Naive B cell (primary cell): ENCODE data around the gene GRXCR1. TPM values are rescaled to one million over a fixed set of nuclear protein-coding genes. Genes with fewer than 3 reads are reported as not detected.
A peak's percentile ranks its signal among the peaks of the same experiment; 100 is the strongest.

Experiments
- ATAC-seq, 2 donors: fragments of 150-1000 bp; cut with Tn5 transposase; 2 replicates each; pipeline ENCODE4 v1.10.0; 2021; ENCODE audit warnings: low read depth in 2 of 2, mild to moderate bottlenecking in 2 of 2, moderate library complexity in 2 of 2
- DNase-seq: peaks from one replicate; pipeline ENCODE4 v3.0.0; 2022
- H3K27ac Mint-ChIP-seq, 6 donors: one replicate each; pipeline ENCODE4 v1.8.0; 2020 to 2022; ENCODE audit warnings: mild to moderate bottlenecking in 6 of 6, mixed read lengths in 6 of 6, moderate library complexity in 5 of 6, inconsistent platforms in 2 of 6
- H3K27me3 Mint-ChIP-seq, 3 donors: one replicate each; pipeline ENCODE4 v1.8.0; 2021 to 2022; ENCODE audit warnings: mixed read lengths in 3 of 3, mild to moderate bottlenecking in 1 of 3
- H3K36me3 Mint-ChIP-seq, 2 donors: one replicate each; pipeline ENCODE4 v1.8.0; 2020 to 2022; ENCODE audit warnings: mixed read lengths in 2 of 2, inconsistent platforms in 1 of 2, mild to moderate bottlenecking in 1 of 2
- H3K4me1 Mint-ChIP-seq, 3 donors: one replicate each; pipeline ENCODE4 v1.8.0; 2020 to 2022; ENCODE audit warnings: mixed read lengths in 3 of 3, inconsistent platforms in 1 of 3, mild to moderate bottlenecking in 1 of 3, moderate library complexity in 1 of 3
- H3K4me3 Mint-ChIP-seq, 8 donors: one replicate each; pipeline ENCODE4 v1.8.0; 2020 to 2022; ENCODE audit warnings: mild to moderate bottlenecking in 8 of 8, mixed read lengths in 8 of 8, moderate library complexity in 8 of 8, inconsistent platforms in 2 of 8
- H3K9me3 Mint-ChIP-seq, 7 donors: one replicate each; pipeline ENCODE4 v1.8.0; 2020 to 2022; ENCODE audit warnings: mixed read lengths in 7 of 7, mild to moderate bottlenecking in 5 of 7, inconsistent platforms in 2 of 7, moderate library complexity in 1 of 7
- polyA plus RNA-seq, 6 donors: library from polyadenylated mRNA; unstranded; fragments of 300-500 nt; fragmentation: Illumina TruSeq; gene quantifications; one replicate each; pipeline ENCODE4 v1.2.3, GENCODE V29; 2021; ENCODE audit warnings: low read depth in 6 of 6

GRXCR1 gene
- polyA plus RNA-seq = not detected

- DNase-seq = no peak
- H3K27me3 Mint-ChIP-seq = peaks cover 31 to 48% (median 31%) of the 10 kb centered on the region in 3 donors
- no peak for ATAC-seq
- H3K4me1 Mint-ChIP-seq = no peaks in the 10 kb centered on the region
- H3K9me3 Mint-ChIP-seq = peaks cover 0 to 12% (median 6%) of the 10 kb centered on the region in 7 donors
- no peak within 1 kb of the TSS for H3K27ac Mint-ChIP-seq
- no peak within 1 kb of the TSS for H3K4me3 Mint-ChIP-seq
- peaks cover 0 to 10% of the 10 kb centered on the region in 2 donors for H3K36me3 Mint-ChIP-seq
Measured at GRCh38 chr4:42892413-42892812, at the start of gene GRXCR1. GRXCR1 (plus strand) TSS chr4:42892713; CDS start chr4:42893267, 554 bp downstream.

GRCh38 chr4:42843694-42844093, 48.8 kb upstream of the GRXCR1 start:
- DNase-seq = no peak
- H3K27ac Mint-ChIP-seq = no peak overlapping the region
- H3K36me3 Mint-ChIP-seq = no peaks in the 10 kb centered on the region
- H3K9me3 Mint-ChIP-seq = peaks cover 0 to 5% (median 0%) of the 10 kb centered on the region in 7 donors
- H3K4me3 Mint-ChIP-seq = no peak overlapping the region
- ATAC-seq = no peak
- H3K27me3 Mint-ChIP-seq = peaks cover 5 to 10% (median 9%) of the 10 kb centered on the region in 3 donors
- H3K4me1 Mint-ChIP-seq = no peaks in the 10 kb centered on the region

- ATAC-seq (no peak), DNase-seq (no peak)
- Mint-ChIP-seq H3K4me1 (no peaks in the 10 kb centered on the region), H3K36me3 (peaks cover 0 to under 1% of the 10 kb centered on the region in 2 donors), H3K27ac (no peak overlapping the region), H3K9me3 (peaks cover 0 to 9% (median 4%) of the 10 kb centered on the region in 7 donors), H3K4me3 (no peak overlapping the region), H3K27me3 (peaks cover 9 to 13% (median 13%) of the 10 kb centered on the region in 3 donors)
Measured at GRCh38 chr4:42844422-42845070, 48.0 kb upstream of the GRXCR1 start.

GRCh38 chr4:42845586-42845985, 46.9 kb upstream of the GRXCR1 start:
- no peak for DNase-seq
- H3K9me3 Mint-ChIP-seq = peaks cover 0 to 19% (median 14%) of the 10 kb centered on the region in 7 donors
- no peak for ATAC-seq
- H3K27me3 Mint-ChIP-seq = peaks cover 9 to 23% (median 21%) of the 10 kb centered on the region in 3 donors
- H3K4me1 Mint-ChIP-seq = no peaks in the 10 kb centered on the region
- H3K4me3 Mint-ChIP-seq = no peak overlapping the region
- no peak overlapping the region for H3K27ac Mint-ChIP-seq
- H3K36me3 Mint-ChIP-seq = peaks cover 8 to 11% of the 10 kb centered on the region in 2 donors

GRCh38 chr4:42855779-42856178, 36.7 kb upstream of the GRXCR1 start:
- DNase-seq (no peak), ATAC-seq (no peak)
- Mint-ChIP-seq H3K36me3 (no peaks in the 10 kb centered on the region), H3K27ac (no peak overlapping the region), H3K27me3 (peaks cover 19 to 34% (median 24%) of the 10 kb centered on the region in 3 donors), H3K4me1 (no peaks in the 10 kb centered on the region), H3K9me3 (peaks cover 0 to 12% (median 5%) of the 10 kb centered on the region in 7 donors), H3K4me3 (no peak overlapping the region)

- ATAC-seq = peak in 1 of 2 donors; percentile 35
- Mint-ChIP-seq H3K27me3 (peaks cover 35 to 49% (median 37%) of the 10 kb centered on the region in 3 donors), H3K36me3 (no peaks in the 10 kb centered on the region), H3K4me3 (no peak overlapping the region), H3K9me3 (peaks cover 0 to 3% (median 0%) of the 10 kb centered on the region in 7 donors), H3K27ac (peak overlapping the region in 1 of 6 donors; percentile 94), H3K4me1 (no peaks in the 10 kb centered on the region)
- DNase-seq = peak; percentile 45
Measured at GRCh38 chr4:42865572-42866189, 26.8 kb upstream of the GRXCR1 start.

- ATAC-seq = no peak
- Mint-ChIP-seq H3K9me3 (no peaks in the 10 kb centered on the region), H3K27me3 (peaks cover 40 to 48% (median 45%) of the 10 kb centered on the region in 3 donors), H3K4me1 (no peaks in the 10 kb centered on the region), H3K27ac (no peak overlapping the region), H3K4me3 (no peak overlapping the region), H3K36me3 (no peaks in the 10 kb centered on the region)
- no peak for DNase-seq
Measured at GRCh38 chr4:42871261-42871660, 21.3 kb upstream of the GRXCR1 start.

- H3K36me3 Mint-ChIP-seq = no peaks in the 10 kb centered on the region
- no peak overlapping the region for H3K4me3 Mint-ChIP-seq
- ATAC-seq (no peak), DNase-seq (no peak)
- H3K4me1 Mint-ChIP-seq = no peaks in the 10 kb centered on the region
- H3K27ac Mint-ChIP-seq = peak overlapping the region in 1 of 6 donors; percentile 3
- peaks cover 40 to 45% (median 44%) of the 10 kb centered on the region in 3 donors for H3K27me3 Mint-ChIP-seq
- no peaks in the 10 kb centered on the region for H3K9me3 Mint-ChIP-seq
Measured at GRCh38 chr4:42871671-42872290, 20.7 kb upstream of the GRXCR1 start.

GRCh38 chr4:42878863-42879262, 13.7 kb upstream of the GRXCR1 start:
- Mint-ChIP-seq H3K4me1 (no peaks in the 10 kb centered on the region), H3K36me3 (no peaks in the 10 kb centered on the region), H3K9me3 (no peaks in the 10 kb centered on the region), H3K27me3 (peaks cover 33 to 42% (median 36%) of the 10 kb centered on the region in 3 donors), H3K27ac (peak overlapping the region in 1 of 6 donors; percentile 6), H3K4me3 (no peak overlapping the region)
- DNase-seq (no peak), ATAC-seq (no peak)

- peaks cover 0 to 7% of the 10 kb centered on the region in 2 donors for H3K36me3 Mint-ChIP-seq
- no peaks in the 10 kb centered on the region for H3K4me1 Mint-ChIP-seq
- ATAC-seq = no peak
- DNase-seq = no peak
- peaks cover 36 to 44% (median 44%) of the 10 kb centered on the region in 3 donors for H3K27me3 Mint-ChIP-seq
- peaks cover 0 to 14% (median 3%) of the 10 kb centered on the region in 7 donors for H3K9me3 Mint-ChIP-seq
- H3K4me3 Mint-ChIP-seq = no peak overlapping the region
- no peak overlapping the region for H3K27ac Mint-ChIP-seq
Measured at GRCh38 chr4:42881253-42881652, 11.3 kb upstream of the GRXCR1 start.

GRCh38 chr4:42891644-42892043, 869 bp upstream of the GRXCR1 start:
- peaks cover 0 to 12% of the 10 kb centered on the region in 2 donors for H3K36me3 Mint-ChIP-seq
- H3K4me3 Mint-ChIP-seq = no peak overlapping the region
- H3K9me3 Mint-ChIP-seq = peaks cover 3 to 19% (median 8%) of the 10 kb centered on the region in 7 donors
- DNase-seq (no peak), ATAC-seq (no peak)
- no peaks in the 10 kb centered on the region for H3K4me1 Mint-ChIP-seq
- no peak overlapping the region for H3K27ac Mint-ChIP-seq
- H3K27me3 Mint-ChIP-seq = peaks cover 36 to 50% (median 38%) of the 10 kb centered on the region in 3 donors

- Mint-ChIP-seq H3K4me3 (no peak overlapping the region), H3K4me1 (no peaks in the 10 kb centered on the region), H3K9me3 (peaks cover 0 to 3% (median 0%) of the 10 kb centered on the region in 7 donors), H3K36me3 (no peaks in the 10 kb centered on the region), H3K27me3 (peaks cover 18 to 32% (median 19%) of the 10 kb centered on the region in 3 donors), H3K27ac (no peak overlapping the region)
- DNase-seq (no peak), ATAC-seq (no peak)
Measured at GRCh38 chr4:42895452-42895851, 2.9 kb downstream of the GRXCR1 start.

GRCh38 chr4:42904986-42905385, 12.5 kb downstream of the GRXCR1 start:
- H3K27ac Mint-ChIP-seq = no peak overlapping the region
- H3K27me3 Mint-ChIP-seq = peaks cover 20 to 33% (median 22%) of the 10 kb centered on the region in 3 donors
- no peaks in the 10 kb centered on the region for H3K4me1 Mint-ChIP-seq
- DNase-seq = no peak
- peaks cover 0 to 3% (median 0%) of the 10 kb centered on the region in 7 donors for H3K9me3 Mint-ChIP-seq
- no peak overlapping the region for H3K4me3 Mint-ChIP-seq
- no peak for ATAC-seq
- no peaks in the 10 kb centered on the region for H3K36me3 Mint-ChIP-seq
